Measurements from ENCODE around the gene TARBP2.

GRCh38 chr12:53462935-53463334, 38.1 kb upstream of the TARBP2 start:
- TF ChIP-seq CTCF (IDR thresholded peaks at IDR 0.05 in 8 of 11, conservative IDR thresholded peaks at IDR 0.05 in 3 of 11), result no peak
- TF ChIP-seq POLR2A (IDR thresholded peaks at IDR 0.05), result no peak

Measured in spleen (tissue), 7 donors.